Neural progenitor cell (in vitro differentiated cells): ENCODE measurements around the gene ATP13A3.

Experiments used
- CTCF ChIP-seq: fragments of 200-600 bp; sonication (generic); IDR thresholded peaks from 2 replicates; pipeline ENCODE4 v1.5.1; 2017; ENCODE audit warnings: antibody characterized with exemption, mild to moderate bottlenecking
- EZH2 ChIP-seq: fragments of 200-600 bp; sonication (generic); IDR thresholded peaks from 2 replicates; pipeline ENCODE4 v1.6.1; 2017; ENCODE audit warnings: antibody characterized with exemption, mild to moderate bottlenecking, moderate library complexity
- EZH2phosphoT487 ChIP-seq: fragments of 200-600 bp; sonication (generic); IDR thresholded peaks from 2 replicates; pipeline ENCODE4 v1.6.1; 2017; ENCODE audit warnings: antibody characterized with exemption

GRCh38 chr3:194500198-194500597 is 13.4 kb upstream of the ATP13A3 start:
- no peak for TF ChIP-seq CTCF
- TF ChIP-seq EZH2phosphoT487, result no peak
- no peak for TF ChIP-seq EZH2
